Measurements from ENCODE around the gene PTPRG. TPM values are rescaled to one million over a fixed set of nuclear protein-coding genes. Genes with fewer than 3 reads are reported as not detected.

Gene PTPRG
- total RNA-seq, 3 donors from 2014 or later (not counting 1 experiment from before 2014, with no cell fraction given) = 1.0 to 2.9 (median 2.5) TPM

- no peak overlapping the region for H3K27ac Mint-ChIP-seq
- intact Hi-C loops (cut with micrococcal nuclease) = no loop called here
These were observed 6.8 kb downstream of the PTPRG start for GRCh38 chr3:61568127-61568526.

GRCh38 chr3:61569856-61570580, 8.6 kb downstream of the PTPRG start:
- Histone ChIP-seq H3K36me3 (ENCODE audit: control insufficient read depth, insufficient read depth, low read length) (no peaks in the 10 kb centered on the region), H3K4me3 (ENCODE audit: low read length) (no peak overlapping the region), H3K27ac (ENCODE audit: low read length) (no peak overlapping the region), H3K27me3 (ENCODE audit: control insufficient read depth, insufficient read depth, low read length) (no peaks in the 10 kb centered on the region), H3K9me3 (ENCODE audit: control insufficient read depth, insufficient read depth, low read length) (no peaks in the 10 kb centered on the region), H3K4me1 (ENCODE audit: control insufficient read depth, insufficient read depth, low read length) (no peaks in the 10 kb centered on the region)
- peaks cover 0 to 3% of the 10 kb centered on the region in 2 donors for H3K27me3 Mint-ChIP-seq (ENCODE audit: low read depth in 2 of 2)
- no peak overlapping the region for H3K27ac Mint-ChIP-seq
- intact Hi-C loops (cut with micrococcal nuclease) = no loop called here
- DNase-seq = no peak
- WGBS (ENCODE audit: insufficient coverage) = 66% methylated on average over 2 of the region's 2 CpGs
- no peaks in the 10 kb centered on the region for H3K4me1 Mint-ChIP-seq
- H3K4me3 Mint-ChIP-seq = peak overlapping the region; percentile 13
- H3K36me3 Mint-ChIP-seq = no peaks in the 10 kb centered on the region
- H3K9me3 Mint-ChIP-seq = peaks cover 0 to 2% of the 10 kb centered on the region in 2 donors
- no peak for TF ChIP-seq CTCF (IDR thresholded peaks at IDR 0.05)
- ATAC-seq = no peak

More at GRCh38 chr3:61568127-61568526, 6.8 kb downstream of the PTPRG start:
- 100% methylated on average over 1 of the region's 1 CpG for WGBS (ENCODE audit: insufficient coverage)
- H3K36me3 Mint-ChIP-seq = no peaks in the 10 kb centered on the region
- H3K4me3 Mint-ChIP-seq = no peak overlapping the region
- Histone ChIP-seq H3K27ac (ENCODE audit: low read length) (no peak overlapping the region), H3K36me3 (ENCODE audit: control insufficient read depth, insufficient read depth, low read length) (no peaks in the 10 kb centered on the region), H3K4me1 (ENCODE audit: control insufficient read depth, insufficient read depth, low read length) (no peaks in the 10 kb centered on the region), H3K27me3 (ENCODE audit: control insufficient read depth, insufficient read depth, low read length) (peaks cover 6% of the 10 kb centered on the region), H3K9me3 (ENCODE audit: control insufficient read depth, insufficient read depth, low read length) (no peaks in the 10 kb centered on the region), H3K4me3 (ENCODE audit: low read length) (no peak overlapping the region)
- ATAC-seq = no peak
- H3K9me3 Mint-ChIP-seq = peaks cover 0 to 2% of the 10 kb centered on the region in 2 donors
- no peak for DNase-seq
- peaks cover 0 to 13% of the 10 kb centered on the region in 2 donors for H3K27me3 Mint-ChIP-seq (ENCODE audit: low read depth in 2 of 2)
- TF ChIP-seq CTCF (IDR thresholded peaks at IDR 0.05) = no peak
- no peaks in the 10 kb centered on the region for H3K4me1 Mint-ChIP-seq

DNA sequence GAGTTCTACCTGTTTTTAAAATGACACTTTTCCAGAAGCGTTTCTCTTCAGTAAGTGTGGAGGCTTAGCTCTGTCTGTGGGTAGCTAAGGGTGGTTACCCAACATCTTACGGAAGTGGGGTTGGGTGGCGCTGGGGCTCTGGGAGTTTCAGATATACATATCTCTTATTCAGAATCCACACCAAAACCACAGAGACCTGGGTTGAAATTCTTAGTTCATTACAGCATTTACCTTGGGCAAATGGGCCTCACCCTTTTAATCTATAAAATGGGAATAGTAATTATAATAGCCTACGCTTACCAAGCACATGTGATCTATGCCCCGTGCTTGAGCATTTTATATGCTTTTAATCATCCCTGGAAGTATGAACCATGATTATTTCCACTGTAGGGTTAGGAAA, 9.4 kb downstream of the PTPRG start:
- no peaks in the 10 kb centered on the region for H3K9me3 ChIP-seq (ENCODE audit: control insufficient read depth, insufficient read depth, low read length)
- H3K4me3 ChIP-seq (ENCODE audit: low read length) = no peak overlapping the region
- 87% methylated on average over 3 of the region's 5 CpGs for WGBS (ENCODE audit: insufficient coverage)
- H3K9me3 Mint-ChIP-seq = peaks cover 0 to 2% of the 10 kb centered on the region in 2 donors
- no peaks in the 10 kb centered on the region for H3K36me3 Mint-ChIP-seq
- no peaks in the 10 kb centered on the region for H3K4me1 ChIP-seq (ENCODE audit: control insufficient read depth, insufficient read depth, low read length)
- H3K4me1 Mint-ChIP-seq = no peaks in the 10 kb centered on the region
- intact Hi-C loops (cut with micrococcal nuclease) = no loop called here
- no peak overlapping the region for H3K27ac Mint-ChIP-seq
- TF ChIP-seq CTCF (IDR thresholded peaks at IDR 0.05) = no peak
- H3K36me3 ChIP-seq (ENCODE audit: control insufficient read depth, insufficient read depth, low read length) = no peaks in the 10 kb centered on the region
- no peak overlapping the region for H3K27ac ChIP-seq (ENCODE audit: low read length)
- DNase-seq = no peak
- ATAC-seq = peak in 1 of 3 donors; percentile 75
- H3K4me3 Mint-ChIP-seq = no peak overlapping the region
- no peaks in the 10 kb centered on the region for H3K27me3 Mint-ChIP-seq (ENCODE audit: low read depth in 2 of 2)
- H3K27me3 ChIP-seq (ENCODE audit: control insufficient read depth, insufficient read depth, low read length) = no peaks in the 10 kb centered on the region

All from natural killer cell (primary cell).